T-helper 1 cell treated with Interleukin-12 subunit alpha and Interleukin-12 subunit beta and Interleukin-4 antibody, amounts not matched to agents 30 μg/mL and 1 μg/mL, for 36 hours (primary cell): Measurements from ENCODE around the gene IGSF9B.
"Not testable (repeated sequence)": the region's sequence is repeated elsewhere in the genome, so short reads cannot be mapped to it uniquely, and the experiment has no call there.

ENCODE experiments used
- H3K27ac Mint-ChIP-seq: one replicate; pipeline ENCODE4 v1.8.0; 2021; ENCODE audit warnings: mild to moderate bottlenecking, mixed read lengths
- H3K27me3 Mint-ChIP-seq: one replicate; pipeline ENCODE4 v1.8.0; 2021; ENCODE audit warnings: low read depth, mixed read lengths
- H3K36me3 Mint-ChIP-seq: one replicate; pipeline ENCODE4 v1.8.0; 2021; ENCODE audit warnings: low read depth, mixed read lengths
- H3K4me1 Mint-ChIP-seq: one replicate; pipeline ENCODE4 v1.8.0; 2021; ENCODE audit warnings: low read depth, mixed read lengths
- H3K4me3 Mint-ChIP-seq: one replicate; pipeline ENCODE4 v1.8.0; 2021; ENCODE audit warnings: mild to moderate bottlenecking, moderate library complexity, mixed read lengths
- H3K9me3 Mint-ChIP-seq: one replicate; pipeline ENCODE4 v1.8.0; 2021; ENCODE audit warnings: mixed read lengths

IGSF9B gene

GRCh38 chr11:133956650-133957633 lies at the start of gene IGSF9B:
Gene IGSF9B, minus strand, starts transcription at chr11:133956968. Its CDS starts 214 bp downstream, at chr11:133956754.
- Mint-ChIP-seq H3K4me3 (peak within 1 kb of the TSS; percentile 91), H3K27me3 (peaks cover 40% of the 10 kb centered on the region), H3K9me3 (no peaks in the 10 kb centered on the region), H3K4me1 (peaks cover 46% of the 10 kb centered on the region), H3K27ac (peak within 1 kb of the TSS; percentile 82), H3K36me3 (peaks cover 10% of the 10 kb centered on the region)

- H3K4me1 Mint-ChIP-seq: no peaks in the 10 kb centered on the region
- H3K4me3 Mint-ChIP-seq: no peak overlapping the region
- no peaks in the 10 kb centered on the region for H3K36me3 Mint-ChIP-seq
- H3K27ac Mint-ChIP-seq: no peak overlapping the region
- no peaks in the 10 kb centered on the region for H3K9me3 Mint-ChIP-seq
- peaks cover 3% of the 10 kb centered on the region for H3K27me3 Mint-ChIP-seq
Measured at GRCh38 chr11:134004496-134005172, 47.9 kb upstream of the IGSF9B start.

GRCh38 chr11:134003792-134004495 lies 47.2 kb upstream of the IGSF9B start:
- Mint-ChIP-seq H3K9me3 (no peaks in the 10 kb centered on the region), H3K4me1 (no peaks in the 10 kb centered on the region), H3K27ac (no peak overlapping the region), H3K27me3 (no peaks in the 10 kb centered on the region), H3K36me3 (no peaks in the 10 kb centered on the region), H3K4me3 (no peak overlapping the region)

- H3K9me3 Mint-ChIP-seq, H3K27me3 Mint-ChIP-seq, H3K36me3 Mint-ChIP-seq, H3K4me3 Mint-ChIP-seq, H3K27ac Mint-ChIP-seq, H3K4me1 Mint-ChIP-seq: not testable (repeated sequence)
Measured at GRCh38 chr11:134002819-134003218, 46.1 kb upstream of the IGSF9B start.

GRCh38 chr11:134002338-134002737 lies 45.6 kb upstream of the IGSF9B start:
- H3K27me3 Mint-ChIP-seq, H3K27ac Mint-ChIP-seq, H3K9me3 Mint-ChIP-seq, H3K4me3 Mint-ChIP-seq, H3K36me3 Mint-ChIP-seq, H3K4me1 Mint-ChIP-seq: not testable (repeated sequence)

- H3K4me1 Mint-ChIP-seq: no peaks in the 10 kb centered on the region
- no peaks in the 10 kb centered on the region for H3K9me3 Mint-ChIP-seq
Measured at GRCh38 chr11:134001596-134001995, 44.8 kb upstream of the IGSF9B start.

GRCh38 chr11:134001088-134001487 lies 44.3 kb upstream of the IGSF9B start:
- no peaks in the 10 kb centered on the region for H3K27me3 Mint-ChIP-seq
- H3K36me3 Mint-ChIP-seq: no peaks in the 10 kb centered on the region
- H3K27ac Mint-ChIP-seq: no peak overlapping the region
- H3K4me1 Mint-ChIP-seq: no peaks in the 10 kb centered on the region
- H3K9me3 Mint-ChIP-seq: no peaks in the 10 kb centered on the region
- H3K4me3 Mint-ChIP-seq: no peak overlapping the region

More at GRCh38 chr11:134001596-134001995, 44.8 kb upstream of the IGSF9B start:
- Mint-ChIP-seq H3K27ac (no peak overlapping the region), H3K4me3 (no peak overlapping the region), H3K36me3 (no peaks in the 10 kb centered on the region), H3K27me3 (no peaks in the 10 kb centered on the region)

GRCh38 chr11:133999355-133999754 lies 42.6 kb upstream of the IGSF9B start:
- Mint-ChIP-seq H3K36me3 (no peaks in the 10 kb centered on the region), H3K27ac (no peak overlapping the region), H3K27me3 (no peaks in the 10 kb centered on the region), H3K4me3 (no peak overlapping the region), H3K9me3 (no peaks in the 10 kb centered on the region), H3K4me1 (peaks cover 2% of the 10 kb centered on the region)

GRCh38 chr11:133997554-133997953 lies 40.8 kb upstream of the IGSF9B start:
- Mint-ChIP-seq H3K9me3 (no peaks in the 10 kb centered on the region), H3K36me3 (no peaks in the 10 kb centered on the region), H3K4me1 (peaks cover 2% of the 10 kb centered on the region), H3K27ac (no peak overlapping the region), H3K4me3 (no peak overlapping the region), H3K27me3 (no peaks in the 10 kb centered on the region)

GRCh38 chr11:133996671-133997070 lies 39.9 kb upstream of the IGSF9B start:
- Mint-ChIP-seq H3K4me3 (no peak overlapping the region), H3K27me3 (peaks cover 4% of the 10 kb centered on the region), H3K27ac (no peak overlapping the region), H3K9me3 (no peaks in the 10 kb centered on the region), H3K36me3 (no peaks in the 10 kb centered on the region), H3K4me1 (peaks cover 2% of the 10 kb centered on the region)

- Mint-ChIP-seq H3K36me3 (no peaks in the 10 kb centered on the region), H3K27me3 (peaks cover 4% of the 10 kb centered on the region), H3K27ac (no peak overlapping the region), H3K9me3 (no peaks in the 10 kb centered on the region), H3K4me1 (peaks cover 6% of the 10 kb centered on the region), H3K4me3 (no peak overlapping the region)
Measured at GRCh38 chr11:133995066-133995465, 38.3 kb upstream of the IGSF9B start.

GRCh38 chr11:133993921-133994320 lies 37.2 kb upstream of the IGSF9B start:
- Mint-ChIP-seq H3K4me3 (no peak overlapping the region), H3K4me1 (peaks cover 6% of the 10 kb centered on the region), H3K27ac (no peak overlapping the region), H3K9me3 (no peaks in the 10 kb centered on the region), H3K36me3 (no peaks in the 10 kb centered on the region), H3K27me3 (peaks cover 4% of the 10 kb centered on the region)

- no peaks in the 10 kb centered on the region for H3K9me3 Mint-ChIP-seq
- peaks cover 4% of the 10 kb centered on the region for H3K27me3 Mint-ChIP-seq
- H3K4me3 Mint-ChIP-seq: no peak overlapping the region
- peaks cover 6% of the 10 kb centered on the region for H3K4me1 Mint-ChIP-seq
- no peak overlapping the region for H3K27ac Mint-ChIP-seq
- H3K36me3 Mint-ChIP-seq: no peaks in the 10 kb centered on the region
Measured at GRCh38 chr11:133993107-133993506, 36.3 kb upstream of the IGSF9B start.

- H3K4me1 Mint-ChIP-seq: peaks cover 6% of the 10 kb centered on the region
Measured at GRCh38 chr11:133992121-133992520, 35.4 kb upstream of the IGSF9B start.

More at GRCh38 chr11:133992121-133992520, 35.4 kb upstream of the IGSF9B start:
- peaks cover 4% of the 10 kb centered on the region for H3K27me3 Mint-ChIP-seq
- no peaks in the 10 kb centered on the region for H3K9me3 Mint-ChIP-seq
- H3K36me3 Mint-ChIP-seq: no peaks in the 10 kb centered on the region
- no peak overlapping the region for H3K27ac Mint-ChIP-seq
- H3K4me3 Mint-ChIP-seq: no peak overlapping the region
